NCI-H2107 treated with DMSO at 0.1 percent for 48 hours (cell line): ENCODE data around the gene LGI4.
"Not testable (repeated sequence)": the region's sequence is repeated elsewhere in the genome, so short reads cannot be mapped to it uniquely, and the experiment has no call there.

ENCODE experiments used
- DNase-seq: peaks from one replicate; lab custom pipeline; 2025; ENCODE audit not compliant: unreplicated experiment; lab: John Stamatoyannopoulos, UW

LGI4 gene

DNA sequence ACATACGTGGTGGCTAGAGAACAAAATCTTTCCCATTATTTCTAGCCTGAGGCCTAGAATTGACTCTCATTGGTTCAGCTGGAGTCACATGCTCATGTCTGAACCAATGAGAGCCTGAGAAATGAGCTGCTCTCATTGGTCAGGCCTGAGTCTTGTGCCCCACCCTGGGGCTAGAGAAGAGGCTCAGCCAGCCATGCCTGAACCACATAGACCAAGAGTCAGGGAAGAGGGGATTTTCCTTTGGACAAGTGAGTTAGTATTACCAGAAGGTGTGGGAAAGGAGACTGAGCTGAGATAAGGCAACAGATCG lies 26.5 kb upstream of the LGI4 start:
- no peak for DNase-seq

- DNase-seq, result no peak
Observed at GRCh38 chr19:35160629-35161433, 26.0 kb upstream of the LGI4 start.

GRCh38 chr19:35159606-35160005 lies 24.7 kb upstream of the LGI4 start:
- no peak for DNase-seq

GRCh38 chr19:35157431-35157830 lies 22.6 kb upstream of the LGI4 start:
- no peak for DNase-seq

DNA sequence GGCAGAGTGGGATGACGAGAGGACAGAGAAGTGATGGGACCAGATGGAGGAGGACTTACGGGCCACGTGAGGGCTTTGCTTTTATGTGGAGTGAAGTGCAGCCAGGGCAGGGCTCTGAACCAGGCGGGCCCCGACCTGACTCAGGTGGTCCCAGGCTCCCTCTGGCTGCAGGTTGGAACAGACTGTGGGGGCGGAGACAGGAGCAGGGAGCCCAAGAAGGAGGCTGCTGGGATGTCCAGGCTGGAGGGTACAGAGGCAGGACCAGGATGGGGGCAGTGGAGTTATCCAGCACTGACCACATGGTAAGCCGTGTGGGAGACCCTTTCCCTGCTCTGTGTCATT lies 21.8 kb upstream of the LGI4 start:
- no peak for DNase-seq

DNA sequence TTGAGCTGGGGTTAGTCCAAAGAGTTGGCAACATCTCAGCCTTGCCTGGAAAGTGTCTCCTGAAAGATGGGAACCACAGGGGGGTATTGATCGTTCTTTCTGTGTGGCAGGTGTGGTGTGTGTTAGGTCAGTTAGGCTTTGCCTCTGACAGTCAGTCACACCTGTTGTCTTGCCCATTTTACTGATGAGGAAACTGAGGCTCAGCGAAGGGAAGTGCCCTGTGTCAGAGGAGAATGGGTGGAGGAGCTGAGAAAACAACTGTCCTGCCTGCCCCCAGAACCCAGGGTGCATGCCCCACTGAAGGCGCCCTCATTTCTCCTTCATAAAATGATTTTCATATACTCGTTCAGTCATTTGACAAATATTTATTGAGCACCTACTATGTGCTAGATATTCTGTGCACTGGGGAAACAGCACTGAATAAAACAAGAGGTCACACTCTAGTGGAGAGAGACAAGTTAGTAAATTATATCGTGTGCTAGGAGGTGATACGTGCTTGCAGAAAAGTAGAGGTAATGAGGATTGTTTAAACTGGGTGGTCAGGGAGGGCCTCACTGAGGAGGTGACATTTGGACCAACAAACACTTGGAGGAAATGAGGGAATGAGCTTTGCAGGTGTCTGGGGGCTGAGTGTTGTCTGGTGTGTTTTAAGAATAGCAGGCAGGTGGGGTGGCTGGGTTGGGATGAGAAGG lies 21.3 kb upstream of the LGI4 start:
- peak; percentile 7 for DNase-seq

- no peak for DNase-seq
Observed at GRCh38 chr19:35155441-35155840, 20.6 kb upstream of the LGI4 start.

- no peak for DNase-seq
Observed at GRCh38 chr19:35154525-35155406, 19.9 kb upstream of the LGI4 start, which contains the start of gene FXYD5. TSS of gene FXYD5 (plus strand) at chr19:35154735. CDS start at chr19:35155551, 816 bp downstream.

DNA sequence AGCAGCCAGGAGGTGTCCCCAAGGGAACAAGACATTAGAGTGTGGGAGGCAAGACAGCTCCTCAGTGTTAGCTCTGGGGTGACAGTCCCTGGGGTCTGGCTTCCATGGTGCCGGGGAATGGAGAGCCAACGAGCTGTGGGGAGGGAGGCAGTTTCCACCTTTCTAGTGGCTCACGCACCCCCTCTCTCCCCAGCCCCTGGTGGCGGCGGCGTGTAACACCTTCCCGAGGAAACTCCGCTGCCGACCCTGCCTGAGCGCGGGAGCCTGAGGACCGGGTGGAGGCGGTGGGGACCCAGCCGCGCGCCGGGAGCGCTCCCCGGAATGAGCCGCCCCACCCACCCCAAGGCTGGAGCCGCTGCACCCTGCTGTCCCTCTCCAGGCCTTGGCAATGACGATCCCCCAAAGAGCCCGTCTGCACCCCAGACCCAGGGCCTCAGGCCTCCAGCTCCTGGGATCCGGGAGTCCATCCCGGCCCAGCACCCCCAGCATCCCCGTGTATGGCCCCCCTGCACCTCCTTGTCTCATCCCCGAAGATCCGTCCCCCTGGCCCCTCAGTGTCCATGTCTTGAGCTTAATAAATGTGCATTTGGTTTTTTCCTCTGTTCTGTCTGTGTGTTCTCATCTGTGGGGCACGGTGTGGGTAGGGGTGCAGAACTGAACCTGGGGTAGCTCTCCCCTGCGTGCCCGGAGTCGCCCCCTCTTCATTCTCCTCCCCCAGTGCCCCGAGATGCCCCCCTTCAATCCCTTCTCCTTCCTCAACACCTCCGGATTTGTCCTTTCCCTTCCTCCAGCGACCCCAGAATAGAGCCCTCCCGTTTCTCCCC lies 19.1 kb upstream of the LGI4 start:
- DNase-seq, result no peak

- not testable (repeated sequence) for DNase-seq
Observed at GRCh38 chr19:35153129-35153522, 18.3 kb upstream of the LGI4 start.

GRCh38 chr19:35151273-35152065 lies 16.6 kb upstream of the LGI4 start:
- DNase-seq, result no peak

GRCh38 chr19:35150445-35150844 lies 15.6 kb upstream of the LGI4 start:
- no peak for DNase-seq

GRCh38 chr19:35149463-35149862 lies 14.6 kb upstream of the LGI4 start:
- no peak for DNase-seq

GRCh38 chr19:35146746-35147459 lies 12.0 kb upstream of the LGI4 start:
- DNase-seq, result no peak

- no peak for DNase-seq
Observed at GRCh38 chr19:35144600-35145436, 10.0 kb upstream of the LGI4 start.

- no peak for DNase-seq
Observed at GRCh38 chr19:35144259-35144599, 9.4 kb upstream of the LGI4 start.

DNA sequence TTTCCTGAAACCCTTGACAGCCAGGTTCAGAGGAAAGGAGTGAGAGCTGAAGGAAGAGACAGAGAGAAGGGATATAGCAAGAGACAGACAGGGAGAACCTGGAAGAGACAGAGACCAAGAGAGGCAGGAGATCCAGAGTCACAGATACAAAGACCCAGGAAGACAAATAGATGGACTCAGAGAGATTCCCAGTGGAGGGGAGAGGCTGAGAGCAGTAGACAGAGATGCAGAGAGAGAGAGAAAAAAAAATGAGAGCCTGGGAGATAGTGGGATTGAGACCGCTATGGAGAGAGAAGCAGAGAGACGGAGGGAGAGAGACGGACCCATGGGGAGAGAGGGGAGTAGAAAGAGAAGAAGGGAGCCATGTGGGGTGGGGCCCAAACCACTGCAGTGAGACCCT lies 9.0 kb upstream of the LGI4 start:
- no peak for DNase-seq

DNA sequence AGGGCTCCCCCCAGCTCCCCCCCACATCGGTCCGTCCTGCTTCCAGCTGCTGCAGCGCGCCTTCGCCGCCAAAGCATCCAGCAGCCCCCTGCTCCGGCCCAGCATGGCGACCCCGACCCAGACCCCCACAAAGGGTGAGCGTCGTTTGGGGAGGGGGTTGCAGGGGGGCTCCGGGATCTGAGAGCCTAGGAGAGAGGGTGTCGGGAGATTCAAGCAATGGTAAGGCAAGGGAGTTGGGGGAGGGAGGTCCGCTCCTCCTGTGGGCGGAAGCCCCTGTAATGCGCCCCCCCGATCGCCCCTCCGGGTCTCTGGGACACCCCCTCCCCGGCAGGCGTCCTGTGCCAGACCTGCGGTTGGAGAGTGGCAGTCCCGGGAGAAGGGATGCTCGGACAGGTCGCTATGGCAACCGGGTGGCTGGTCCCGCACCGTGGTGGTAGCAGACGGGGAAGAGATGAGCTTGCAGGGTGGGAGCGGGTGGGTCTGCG lies 8.4 kb upstream of the LGI4 start, which contains the start of gene FXYD7:
FXYD7 (plus strand) TSS at position 25 of the 485 bp plus-strand sequence; CDS start at position 104, 79 bp downstream.
- no peak for DNase-seq
